GM19455 (cell line): ENCODE results near the gene LGALS3BP.

Source experiments
- ATAC-seq: cut with Tn5 transposase; IDR thresholded peaks from one replicate; pipeline ENCODE4 v1.9.1; 2021; ENCODE audit not compliant: unreplicated experiment

Gene LGALS3BP

DNA sequence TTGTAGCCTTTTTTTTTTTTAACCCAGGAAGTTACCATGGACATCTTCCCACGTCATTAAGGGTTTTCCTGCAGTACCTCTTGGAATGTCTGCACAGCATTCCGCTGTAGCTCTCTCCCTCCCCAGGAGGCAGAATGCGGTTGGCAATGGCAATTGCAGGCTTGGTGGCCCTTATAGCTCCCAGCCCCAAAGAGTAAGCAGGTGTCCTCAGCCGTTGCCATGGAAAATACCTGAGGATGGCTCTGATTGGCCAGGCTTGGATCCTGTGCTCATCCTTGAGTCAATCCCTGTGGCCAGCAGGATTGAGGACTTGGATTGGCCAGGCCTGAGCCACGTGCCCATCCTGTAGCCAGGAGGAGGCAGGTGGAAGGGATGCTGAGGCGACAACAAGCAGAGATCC, 39.0 kb downstream of the LGALS3BP start:
- ATAC-seq = no peak

DNA sequence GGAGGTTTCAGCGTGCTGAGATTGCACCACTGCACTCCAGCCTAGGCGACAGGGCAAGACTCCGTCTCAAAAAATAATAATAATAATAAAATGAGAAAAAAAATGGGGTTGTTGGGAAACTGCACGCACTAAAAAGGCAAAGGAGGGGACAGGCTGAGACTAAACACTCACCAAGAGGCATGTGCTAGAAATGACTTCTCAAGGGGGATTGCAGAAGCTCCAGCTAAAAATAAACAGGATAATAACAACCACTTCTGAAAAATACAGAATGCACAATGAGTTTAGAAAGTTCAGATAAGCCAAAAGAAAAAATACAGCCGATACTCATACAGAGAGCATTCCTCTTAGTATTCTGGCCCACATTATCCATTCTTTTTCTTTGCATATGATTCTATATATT, 39.5 kb downstream of the LGALS3BP start:
- ATAC-seq = no peak

DNA sequence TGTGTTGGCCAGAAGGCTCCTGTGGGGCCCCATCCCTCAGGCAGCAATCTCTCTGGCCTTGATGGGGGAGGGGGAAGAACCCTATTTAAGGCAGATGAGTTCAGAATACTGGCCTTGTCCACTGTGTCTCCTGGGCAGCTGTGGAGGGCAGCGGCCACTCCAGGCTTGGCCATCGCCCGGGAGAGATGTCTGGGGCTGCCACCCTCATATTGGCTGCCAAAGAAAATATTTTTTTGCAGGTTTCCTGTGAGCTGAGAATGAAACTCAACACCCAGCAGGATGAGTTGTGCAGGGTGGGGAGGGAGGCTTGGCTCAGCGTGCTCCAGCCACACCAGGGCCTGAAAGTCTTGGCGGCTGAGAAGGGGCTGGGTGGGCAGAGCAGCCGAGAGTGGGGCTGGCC, 40.1 kb downstream of the LGALS3BP start:
- no peak for ATAC-seq

DNA sequence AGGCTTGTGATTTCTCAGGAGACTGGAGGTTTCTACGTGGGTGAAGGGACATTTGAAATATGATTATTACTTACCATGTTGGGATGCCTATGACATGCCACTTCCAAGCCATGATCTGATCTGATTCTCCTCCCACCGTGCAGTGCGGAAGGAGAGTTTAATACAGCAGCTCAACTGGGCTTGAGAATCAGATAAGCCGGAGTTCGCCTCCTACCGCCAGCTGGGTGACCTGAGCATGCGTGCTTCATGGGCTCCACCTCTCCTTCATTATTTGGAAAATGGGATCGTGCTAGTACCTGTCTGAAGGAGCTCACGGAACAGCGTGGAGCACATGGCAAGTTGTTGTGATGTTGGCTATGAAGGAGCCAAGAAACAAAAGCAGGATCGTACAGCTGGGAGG, 42.2 kb downstream of the LGALS3BP start:
- no peak for ATAC-seq

DNA sequence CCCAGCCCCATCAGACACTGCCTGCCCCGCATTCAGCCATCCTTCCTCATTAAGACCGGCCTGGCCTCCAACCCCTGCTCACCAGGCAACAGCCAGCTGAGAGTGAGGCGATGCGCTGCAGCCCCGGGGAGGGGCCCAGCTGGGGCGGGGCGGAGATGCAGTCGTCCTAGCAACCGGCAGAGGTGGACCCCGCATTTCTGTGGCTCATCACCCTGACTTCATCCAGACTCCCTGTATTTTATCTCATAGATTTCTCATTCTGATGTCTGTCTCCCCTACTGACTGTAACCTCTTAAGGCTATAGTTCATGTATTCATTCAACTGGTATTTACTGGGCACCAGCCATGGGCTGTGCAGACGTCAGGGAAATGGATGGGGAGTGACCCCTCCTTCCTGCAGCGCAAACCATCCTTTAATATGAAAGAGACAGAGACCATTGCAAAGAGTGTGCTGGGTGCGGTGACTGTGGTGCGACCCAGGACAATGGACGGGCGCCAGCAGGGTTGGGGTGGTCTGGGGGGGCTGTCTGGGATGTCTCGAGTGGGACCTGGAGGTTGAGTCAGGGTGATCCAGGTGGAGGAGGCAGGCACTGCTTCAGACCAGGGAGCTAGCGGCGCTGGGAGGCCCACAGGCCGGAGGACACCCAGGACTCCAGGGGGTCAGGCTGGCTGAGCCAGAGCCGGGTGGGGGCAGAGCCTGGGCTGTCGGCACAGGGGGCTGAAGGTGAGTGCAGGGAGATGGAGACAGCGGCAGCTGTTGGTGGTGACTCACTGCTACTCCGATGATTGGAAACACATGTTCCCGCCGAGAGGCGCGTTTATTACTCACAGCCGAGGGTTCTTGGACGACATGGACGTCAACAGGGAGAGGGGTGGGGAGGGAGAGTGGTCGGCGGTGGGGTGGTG, 44.1 kb downstream of the LGALS3BP start:
- no peak for ATAC-seq

DNA sequence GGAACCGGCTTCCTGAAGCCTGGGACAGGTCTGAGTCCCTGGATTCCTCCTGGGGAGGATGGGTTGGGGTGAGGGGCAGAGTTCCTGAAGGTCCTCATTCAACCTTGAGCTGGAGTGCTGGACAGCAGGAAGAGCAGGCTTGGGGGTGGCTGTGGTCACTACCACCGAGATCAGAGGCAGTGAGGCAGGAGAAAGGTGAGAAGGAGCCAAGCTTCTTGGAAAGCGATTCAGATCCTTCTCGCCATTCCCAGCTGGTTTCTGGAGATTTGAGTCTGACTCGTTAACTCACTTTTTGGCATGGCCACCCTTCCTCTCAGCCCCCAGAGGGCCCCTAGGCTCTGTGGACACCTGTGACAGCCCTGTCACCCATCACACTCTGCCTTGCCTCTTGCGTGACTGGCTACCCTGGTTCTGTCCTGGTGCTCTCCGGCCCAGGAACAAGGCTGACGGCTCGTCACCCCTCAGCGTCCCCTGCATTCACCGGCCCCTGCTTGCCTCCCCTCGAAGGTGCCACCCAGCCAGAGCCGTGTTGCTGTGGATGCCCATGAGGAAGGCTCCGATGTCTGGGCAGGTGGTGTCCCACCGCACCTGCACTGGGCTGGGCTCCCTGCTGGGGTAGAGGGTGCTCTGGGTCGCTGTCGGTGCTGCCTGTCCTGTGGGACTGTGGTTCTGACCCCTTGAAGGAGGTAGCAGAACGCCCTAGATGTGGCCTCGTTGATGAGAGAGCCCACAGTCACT, 44.9 kb downstream of the LGALS3BP start:
- ATAC-seq = no peak

DNA sequence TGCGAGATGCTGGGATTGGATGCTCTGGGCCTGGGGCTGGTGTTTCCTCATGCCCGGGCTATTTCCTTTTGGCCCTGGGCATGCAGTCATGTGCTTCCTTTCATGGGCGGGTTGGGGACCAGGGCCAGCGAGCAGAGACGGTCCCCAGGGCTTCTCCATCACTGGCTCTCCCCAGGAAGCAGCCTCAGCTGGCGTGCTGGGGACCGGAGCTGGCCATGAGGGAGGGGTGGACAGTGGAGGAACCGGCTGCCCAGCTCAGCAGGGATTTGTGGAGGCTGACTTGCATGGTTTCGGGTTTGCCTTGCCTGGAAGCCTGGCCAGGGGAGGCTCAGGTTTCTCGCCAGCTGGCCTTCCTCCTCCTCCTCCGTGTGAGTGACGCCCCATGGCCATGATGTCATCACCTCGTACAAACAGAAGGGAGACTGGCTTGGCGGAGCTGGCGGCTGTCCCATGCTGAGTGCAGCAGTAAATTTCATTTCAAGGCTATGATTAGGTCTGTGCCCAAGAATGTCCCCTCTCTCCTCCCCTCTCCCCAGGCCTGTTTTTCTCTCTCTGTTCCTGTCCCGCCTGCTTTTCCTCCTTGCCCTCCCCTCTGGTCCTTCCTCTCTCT, 45.7 kb downstream of the LGALS3BP start:
- ATAC-seq = no peak

DNA sequence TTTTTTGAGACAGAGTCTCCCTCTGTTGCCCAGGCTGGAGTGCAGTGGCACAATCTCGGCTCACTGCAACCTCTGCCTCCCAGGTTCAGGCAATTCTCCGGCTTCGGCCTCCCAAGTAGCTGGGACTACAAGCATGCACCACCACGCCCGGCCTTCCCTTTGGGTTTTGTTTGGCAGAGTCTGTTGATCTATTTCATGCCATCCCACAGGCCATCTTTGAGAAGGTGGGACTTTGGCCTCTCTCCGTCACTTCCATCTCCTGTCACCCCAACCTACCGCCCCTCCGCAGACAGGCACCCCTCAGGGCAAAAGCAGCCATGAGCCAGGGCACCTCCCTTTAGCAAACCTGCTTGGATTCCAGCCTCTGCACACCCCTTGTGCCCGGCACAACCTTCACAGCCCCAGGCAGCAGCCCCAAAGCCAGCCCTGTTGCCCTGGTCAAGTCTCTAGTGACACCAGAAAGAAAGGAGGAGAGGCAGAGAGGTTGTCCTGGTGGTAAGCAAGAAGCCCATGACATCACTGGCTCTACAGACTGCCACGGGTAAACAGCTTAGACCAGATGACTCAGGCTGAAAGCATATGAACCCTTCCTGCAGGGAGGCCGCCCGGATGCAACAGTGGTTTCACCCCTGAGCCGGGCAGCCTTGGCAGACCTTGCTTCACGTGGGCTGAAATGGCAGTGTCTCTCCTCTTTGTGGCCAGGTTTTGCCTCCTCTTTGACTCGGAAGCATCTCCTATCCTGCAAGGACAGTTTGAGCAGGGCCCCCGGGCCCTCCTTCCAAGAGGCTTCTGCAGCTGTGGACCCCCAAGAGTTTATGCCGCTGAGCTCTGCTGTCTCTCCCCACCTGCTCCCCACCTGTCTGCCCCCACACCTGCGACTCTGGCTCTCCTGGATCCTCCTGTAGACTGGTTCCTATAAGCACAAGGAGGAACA, 46.4 kb downstream of the LGALS3BP start:
- ATAC-seq = no peak

DNA sequence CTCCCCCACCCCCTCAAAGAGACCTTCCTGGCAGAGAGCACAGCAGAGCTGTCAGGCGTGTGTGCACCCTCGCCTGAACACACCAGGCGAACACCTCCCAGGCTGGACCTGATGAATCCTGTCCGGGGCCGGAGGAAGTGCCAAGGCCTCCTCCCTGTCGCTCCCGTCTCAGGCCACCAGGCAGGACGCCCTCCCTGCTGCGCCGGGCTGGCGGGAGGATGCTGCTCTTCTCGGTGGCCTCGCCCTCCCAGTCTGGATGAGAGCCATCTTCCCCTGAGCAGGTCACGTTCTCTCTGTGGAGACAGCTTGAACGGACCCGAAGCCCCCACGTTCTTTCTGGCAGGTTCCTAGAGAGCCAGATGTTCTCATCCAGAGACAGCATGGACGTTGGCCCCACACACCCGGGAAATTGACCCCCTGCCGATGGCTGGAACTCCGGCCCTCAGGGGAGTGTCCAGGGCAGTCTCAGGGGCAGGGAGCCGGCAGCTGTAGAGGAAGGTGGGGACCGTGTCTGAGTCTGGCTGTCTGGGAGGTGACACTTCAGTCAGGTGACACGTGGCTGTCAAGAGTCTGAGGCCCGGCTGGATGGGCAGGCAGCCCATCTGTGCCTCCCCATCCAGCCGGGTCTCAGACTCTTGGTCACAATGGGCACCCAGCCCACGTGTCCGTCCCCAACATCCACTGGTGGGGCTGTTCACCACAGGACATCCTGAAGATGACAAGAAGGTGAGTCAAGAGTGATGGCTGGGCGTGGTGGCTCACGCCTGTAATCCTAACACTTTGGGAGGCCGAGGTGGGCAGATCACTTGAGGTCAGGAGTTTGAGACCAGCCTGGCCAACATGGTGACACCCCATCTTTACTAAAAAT, 49.6 kb downstream of the LGALS3BP start:
- ATAC-seq = no peak

DNA sequence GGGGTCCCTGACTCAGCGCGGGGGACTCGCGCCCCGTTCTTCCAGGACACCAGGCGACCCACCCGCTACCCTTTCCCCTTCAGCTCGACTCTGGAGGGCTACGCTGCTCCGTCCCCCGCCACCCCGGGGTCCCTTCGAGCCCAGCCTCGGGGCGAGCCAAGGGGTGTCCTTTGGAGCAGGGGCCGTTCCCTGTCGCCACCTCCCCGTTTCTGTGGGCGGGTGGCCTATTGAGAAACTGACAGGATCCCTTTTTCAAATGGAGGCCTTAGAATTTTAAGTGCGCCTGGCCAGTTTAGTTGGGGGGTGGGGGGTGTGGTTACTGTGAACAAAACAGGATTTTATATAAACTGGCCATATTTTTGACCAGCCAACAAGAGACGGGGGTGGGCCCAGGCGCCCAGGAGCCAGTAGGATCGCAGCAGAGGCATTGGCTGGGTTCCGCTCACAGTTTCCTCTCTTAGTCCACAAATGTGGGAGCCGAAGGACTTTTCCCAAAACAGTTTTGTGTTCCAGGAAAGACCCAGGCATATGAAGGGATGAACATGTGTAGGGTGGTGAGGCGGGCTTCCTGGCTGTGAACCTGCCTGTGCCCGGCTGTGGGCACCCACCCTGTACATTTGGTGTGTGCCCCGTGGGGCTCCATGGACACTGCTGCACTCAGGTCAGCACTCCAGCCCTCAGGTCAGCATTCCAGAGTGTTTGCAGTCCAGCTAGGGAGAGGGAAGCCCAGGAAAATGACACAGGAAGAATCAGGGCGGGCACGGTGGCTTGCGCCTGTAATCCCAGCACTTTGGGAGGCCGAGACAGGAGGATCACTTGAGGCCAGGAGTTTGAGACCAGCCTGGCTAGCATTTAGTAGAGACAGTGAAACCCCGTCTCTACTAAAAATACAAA, 53.8 kb downstream of the LGALS3BP start:
- no peak for ATAC-seq

DNA sequence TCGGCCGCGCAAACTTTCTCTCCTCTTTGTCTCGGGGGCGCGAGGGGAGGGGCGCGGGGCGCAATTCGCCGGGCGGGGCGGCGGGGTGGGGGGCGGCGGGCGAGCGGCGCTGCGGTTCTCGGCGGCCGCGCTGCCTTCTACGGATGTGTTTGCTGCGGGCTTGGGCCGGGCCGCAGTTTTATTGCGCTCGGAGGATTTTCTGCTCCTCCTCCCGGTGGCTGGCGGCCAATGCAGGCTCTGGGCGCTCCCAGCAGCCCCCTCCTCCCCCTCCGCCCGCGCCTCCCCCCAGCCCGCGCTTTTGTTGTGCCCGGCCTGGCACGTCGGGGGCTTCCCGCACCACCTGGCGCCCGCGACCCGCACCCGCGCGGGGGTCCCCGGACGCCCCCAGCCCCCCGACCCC, 54.5 kb downstream of the LGALS3BP start, which contains the start of gene TIMP2:
Gene TIMP2 (minus strand): TSS at position 154 of the 400 bp plus-strand sequence. CDS start 299 bp downstream, outside the sequence.
- ATAC-seq = no peak

DNA sequence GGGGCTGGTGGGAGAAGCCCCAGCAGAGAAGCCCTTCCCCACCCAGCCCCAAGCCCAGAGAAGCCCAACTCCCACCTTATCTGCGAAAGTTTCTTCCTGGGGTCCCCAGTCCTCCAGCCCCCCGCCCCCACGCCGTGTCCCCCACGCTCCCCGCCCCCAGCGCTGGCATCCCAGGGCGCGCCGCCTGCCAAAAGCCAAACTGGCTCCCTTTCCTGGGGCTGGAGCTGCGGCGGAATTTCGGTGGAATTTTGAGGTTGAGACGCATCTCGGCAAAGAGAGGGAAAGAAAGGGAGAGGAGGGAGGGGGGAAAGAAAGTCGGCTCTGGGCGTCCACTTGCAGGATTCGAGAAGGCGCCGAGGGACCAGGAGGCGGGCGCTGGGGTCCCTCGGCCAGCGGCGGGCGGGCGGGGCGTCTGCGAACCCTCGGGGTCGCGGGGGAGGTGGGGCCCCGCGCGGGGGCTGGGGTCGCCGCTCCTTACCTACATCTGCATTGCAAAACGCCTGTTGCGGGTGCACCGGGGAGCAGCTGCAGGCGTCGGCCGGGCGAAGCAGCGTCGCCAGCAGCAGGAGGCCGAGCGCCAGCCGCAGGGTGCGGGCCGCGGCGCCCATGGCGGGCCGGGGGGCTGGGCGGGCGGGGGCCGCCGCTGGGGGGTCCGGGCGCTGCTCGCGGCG, 55.1 kb downstream of the LGALS3BP start:
- no peak for ATAC-seq

DNA sequence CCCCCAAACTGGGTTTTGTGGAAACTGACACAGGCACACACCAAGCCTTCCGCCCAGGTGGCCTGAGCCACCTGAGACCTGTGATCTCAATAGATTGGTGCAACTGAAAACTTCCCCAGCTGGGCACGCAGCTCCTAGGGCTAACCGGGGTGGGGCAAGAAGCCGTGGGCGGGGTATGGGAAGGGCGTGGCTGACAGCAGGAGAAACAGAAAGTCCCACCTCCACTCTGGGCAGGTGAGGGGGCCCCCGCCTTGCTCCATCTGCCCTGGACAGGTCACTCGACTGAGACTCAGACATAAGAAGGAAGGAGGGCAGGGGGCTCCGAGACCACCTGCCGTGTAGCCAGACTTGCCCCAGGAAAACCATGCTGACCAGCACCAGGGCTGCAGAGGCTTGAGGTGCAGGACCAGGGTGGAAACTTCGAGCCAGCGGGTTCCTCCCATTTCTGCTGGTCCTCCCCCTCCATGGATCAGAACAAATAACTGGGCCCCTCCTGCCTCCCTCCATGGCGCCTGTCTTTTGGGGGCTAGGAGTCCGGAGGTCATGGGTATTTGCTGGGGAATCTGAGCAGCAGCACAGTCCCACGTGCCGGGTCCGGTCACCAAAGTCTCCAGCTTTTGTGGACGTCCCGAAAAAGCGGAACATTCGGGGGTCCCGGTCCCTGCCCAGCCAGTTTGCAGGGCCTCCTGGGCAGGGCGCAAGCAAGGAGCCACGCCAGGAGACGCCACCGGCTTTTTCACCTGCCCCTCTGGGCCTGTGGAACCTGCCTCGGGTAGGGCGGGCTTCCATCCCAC, 55.9 kb downstream of the LGALS3BP start:
- ATAC-seq = no peak

DNA sequence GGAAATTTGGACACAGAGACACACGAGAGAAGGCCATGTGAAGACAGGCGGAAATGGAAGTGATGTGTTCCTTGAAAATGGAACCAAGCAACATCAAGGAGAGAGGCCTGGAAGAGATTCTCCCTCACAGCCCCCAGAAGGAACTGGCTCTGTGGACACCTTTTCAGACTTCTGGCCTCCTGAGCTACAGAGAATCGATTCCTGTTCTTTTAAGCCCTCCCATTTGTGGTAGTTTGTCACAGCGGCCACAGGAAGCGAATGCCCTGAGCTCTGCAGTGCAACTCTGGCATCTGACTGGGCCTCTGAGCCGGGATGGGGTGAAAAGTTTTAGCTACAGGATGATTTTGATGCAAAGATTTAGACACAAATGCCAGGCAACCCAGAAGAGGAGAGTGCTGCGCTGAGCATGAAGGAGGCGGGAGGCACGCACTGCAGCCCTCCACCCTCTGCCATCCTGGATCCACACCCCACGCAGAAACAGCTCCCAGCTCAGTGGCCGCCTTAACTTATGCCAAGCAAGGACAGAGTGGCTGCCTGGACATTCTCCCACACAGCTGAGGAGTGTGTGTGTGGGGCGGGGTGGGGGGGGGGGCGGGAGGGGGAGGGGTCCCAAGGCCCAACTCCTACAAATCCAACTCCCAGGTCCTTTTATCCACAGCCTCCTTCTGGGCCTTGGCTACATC, 56.8 kb downstream of the LGALS3BP start:
- no peak for ATAC-seq

DNA sequence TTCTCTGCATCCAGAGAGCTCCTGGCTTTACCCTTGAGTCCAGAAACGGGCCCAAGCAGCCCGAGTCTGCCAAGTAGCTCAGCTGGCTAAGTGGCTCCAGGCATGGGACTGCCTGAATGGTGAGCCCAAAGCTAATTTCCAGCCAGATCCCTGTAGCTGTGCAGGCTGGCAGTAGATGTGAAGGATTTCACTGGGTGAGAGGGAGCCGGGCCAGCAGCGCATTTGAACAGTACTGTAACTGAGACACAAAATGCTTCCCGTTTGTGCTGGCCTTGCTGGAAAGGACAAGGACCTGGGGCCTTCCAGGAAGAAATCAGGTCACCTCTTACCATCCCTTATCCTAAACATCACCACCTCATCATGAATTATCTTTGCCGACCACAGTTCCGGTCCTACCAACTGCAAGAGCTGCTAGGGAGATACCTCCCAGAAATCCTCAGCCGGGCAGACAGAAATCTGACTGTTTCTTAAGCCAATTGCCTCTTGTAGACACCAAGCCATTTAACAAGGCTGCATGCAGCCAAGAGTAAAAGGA, 58.2 kb downstream of the LGALS3BP start:
- no peak for ATAC-seq
